Adipose tissue (tissue), 3 donors: ENCODE data around the gene ANKRD36C. TPM values are rescaled to one million over a fixed set of nuclear protein-coding genes. Genes with fewer than 3 reads are reported as not detected.
"Not testable (repeated sequence)": the region's sequence is repeated elsewhere in the genome, so short reads cannot be mapped to it uniquely, and the experiment has no call there.

Experiments used
- H3K27ac ChIP-seq: one replicate; pipeline ENCODE4 v1.5.1; 2013; ENCODE audit warnings: low read depth, low read length
- WGBS, 3 donors: extraction: QIAGEN DNeasy Blood & Tissue Kit; methylation state at CpG; one replicate each; pipeline ENCODE4 v1.1.7; 2013; 5-methylcytosine and 5-hydroxymethylcytosine counted together
- polyA plus RNA-seq, 3 donors: library from polyadenylated mRNA; stranded (reverse); fragments of 200-250 nt; gene quantifications; one replicate each; pipeline ENCODE4 v1.2.3, GENCODE V29; 2013
- donor health status: healthy with polysubstance abuse.
- donor health status: Bipolar disorder and iron deficiency.
- donor health status: healthy.

Gene ANKRD36C
- polyA plus RNA-seq, 3 donors: 1.1 to 1.5 (median 1.3) TPM

- WGBS, 3 donors: 0% methylated on average over 26 to 33 of the region's 65 CpGs
- H3K27ac ChIP-seq: not testable (repeated sequence)
Measured at GRCh38 chr2:96010320-96011128, 18.9 kb upstream of the ANKRD36C start.

- not testable (repeated sequence) for H3K27ac ChIP-seq
- WGBS, 3 donors: 4 to 14% (median 9%) methylated on average over 10 of the region's 10 CpGs
Measured at GRCh38 chr2:96009833-96010232, 18.2 kb upstream of the ANKRD36C start.

DNA sequence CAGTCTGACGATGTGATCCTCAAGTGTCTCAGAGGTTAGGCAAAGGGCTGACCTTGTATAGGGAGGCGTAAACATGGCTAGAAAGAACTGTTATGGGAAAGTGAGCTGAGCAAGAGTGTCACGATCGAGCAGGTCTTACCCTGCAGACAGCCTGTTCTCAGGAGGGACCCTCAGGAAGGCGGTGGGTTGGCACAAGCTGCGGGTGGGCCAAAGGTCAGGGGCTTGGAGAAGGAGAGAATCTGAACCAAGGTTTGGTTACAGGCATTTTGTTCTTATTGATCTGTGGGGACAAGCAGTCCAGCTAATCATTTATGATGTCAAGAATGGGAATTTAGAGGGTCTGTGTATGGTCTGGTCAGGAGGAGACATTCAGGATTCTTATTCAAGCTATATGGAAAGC is 16.4 kb upstream of the ANKRD36C start:
- 77 to 82% (median 81%) methylated on average over 6 of the region's 6 CpGs for WGBS, 3 donors
- not testable (repeated sequence) for H3K27ac ChIP-seq

DNA sequence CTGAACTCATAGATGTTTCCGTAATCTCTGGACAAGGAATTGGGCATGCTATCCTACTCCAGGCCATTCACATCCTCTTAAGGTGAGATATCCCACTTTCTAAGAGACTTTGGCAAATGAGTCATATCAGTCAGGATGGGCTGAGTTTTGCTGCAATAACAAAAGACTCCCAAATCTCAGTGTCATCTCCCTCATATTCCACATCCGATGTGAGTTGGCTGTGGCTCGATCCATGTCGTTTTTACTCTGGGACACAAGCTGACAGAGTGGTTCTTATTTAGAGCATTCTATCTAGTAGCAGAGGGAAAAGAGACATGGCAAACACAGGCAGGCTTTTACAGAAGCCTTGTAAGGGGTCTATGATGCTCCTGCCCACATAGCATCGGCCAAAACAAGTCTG is 14.6 kb upstream of the ANKRD36C start:
- 80 to 86% (median 84%) methylated on average over 5 of the region's 5 CpGs for WGBS, 3 donors
- not testable (repeated sequence) for H3K27ac ChIP-seq

DNA sequence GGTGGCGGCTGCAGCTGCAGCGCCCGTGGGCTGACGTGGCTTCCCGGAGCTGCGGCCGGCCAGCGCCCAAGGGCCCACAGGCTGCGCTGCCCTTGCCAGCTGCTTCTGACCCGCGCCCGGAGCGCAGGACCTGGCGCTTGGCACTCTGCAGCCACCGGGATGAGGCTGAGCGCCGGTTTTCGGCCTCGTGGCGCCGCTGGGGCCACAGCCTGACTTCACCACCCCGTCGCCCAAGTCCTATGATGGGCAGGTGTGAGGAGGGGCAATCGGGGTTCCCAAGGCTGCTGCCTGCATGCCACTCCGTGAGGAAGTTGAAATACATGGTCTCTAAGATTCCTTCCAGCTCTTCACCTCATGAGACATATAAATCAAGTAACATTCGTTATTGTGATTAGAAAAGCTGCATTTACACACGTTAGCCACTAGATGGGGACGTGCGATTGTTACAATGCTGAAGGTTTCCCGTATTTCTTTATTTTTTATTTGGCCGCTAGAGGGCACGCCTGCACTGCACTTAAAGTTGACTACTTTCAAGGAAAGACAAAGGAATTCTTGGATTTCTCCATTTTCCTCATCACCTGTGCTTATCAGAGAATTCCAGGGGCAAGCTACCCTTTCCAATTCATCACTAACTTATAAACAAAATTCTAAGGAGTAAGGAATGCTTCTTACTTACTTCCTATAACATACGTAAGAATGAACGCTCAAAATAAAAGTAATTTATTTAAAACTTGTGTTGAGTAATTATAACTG is 1.1 kb upstream of the ANKRD36C start:
- H3K27ac ChIP-seq: not testable (repeated sequence)
- WGBS, 3 donors: 4% methylated on average over 32 to 34 of the region's 34 CpGs

DNA sequence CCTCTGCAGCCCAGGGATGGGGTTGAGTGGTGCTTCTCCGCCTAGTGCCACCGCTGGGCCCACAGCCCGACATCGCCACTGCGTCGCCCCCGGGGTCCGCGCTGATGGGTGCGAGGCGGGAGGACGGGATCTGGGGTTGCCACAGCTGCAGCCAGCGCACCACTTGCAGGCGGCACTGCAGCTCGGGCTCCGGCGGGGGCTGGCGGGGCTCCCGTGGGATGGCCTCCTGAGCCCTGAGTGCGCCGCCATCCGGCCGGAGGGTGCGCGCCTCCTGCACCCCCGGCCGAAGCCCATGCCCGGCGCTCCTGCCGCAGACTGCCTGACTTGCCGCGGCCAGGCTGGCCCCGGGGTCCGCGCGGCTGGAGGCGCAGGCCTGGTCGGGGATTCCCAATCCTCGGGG is 478 bp upstream of the ANKRD36C start:
- WGBS, 3 donors: 0 to 1% (median 0%) methylated on average over 3 to 14 of the region's 39 CpGs

GRCh38 chr2:95990884-95991283 is 740 bp downstream of the ANKRD36C start:
- H3K27ac ChIP-seq: not testable (repeated sequence)
- 3 to 9% (median 6%) methylated on average over 6 of the region's 6 CpGs for WGBS, 3 donors

More for the DNA sequence above, 478 bp upstream of the ANKRD36C start:
- not testable (repeated sequence) for H3K27ac ChIP-seq

DNA sequence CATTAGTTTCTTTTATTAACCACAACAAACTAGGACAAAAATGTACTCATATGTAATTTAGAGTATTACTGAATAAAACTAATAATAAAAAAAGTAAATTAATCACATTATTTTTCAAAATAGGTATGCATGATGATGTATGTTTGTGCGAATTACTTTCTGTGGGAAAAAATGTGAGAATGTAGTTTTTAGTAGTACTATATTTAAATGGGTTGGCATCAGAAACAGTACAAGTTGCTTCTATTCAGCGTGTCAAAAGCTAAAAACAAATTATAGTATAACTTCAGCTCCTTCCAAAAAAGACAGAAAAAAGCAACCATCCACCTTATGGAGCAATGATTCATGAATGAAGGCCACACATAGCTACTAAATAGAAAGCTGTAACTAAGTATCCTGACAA is 40.0 kb downstream of the ANKRD36C start:
- 44 to 53% (median 46%) methylated on average over 2 of the region's 2 CpGs for WGBS, 3 donors
- H3K27ac ChIP-seq: not testable (repeated sequence)

DNA sequence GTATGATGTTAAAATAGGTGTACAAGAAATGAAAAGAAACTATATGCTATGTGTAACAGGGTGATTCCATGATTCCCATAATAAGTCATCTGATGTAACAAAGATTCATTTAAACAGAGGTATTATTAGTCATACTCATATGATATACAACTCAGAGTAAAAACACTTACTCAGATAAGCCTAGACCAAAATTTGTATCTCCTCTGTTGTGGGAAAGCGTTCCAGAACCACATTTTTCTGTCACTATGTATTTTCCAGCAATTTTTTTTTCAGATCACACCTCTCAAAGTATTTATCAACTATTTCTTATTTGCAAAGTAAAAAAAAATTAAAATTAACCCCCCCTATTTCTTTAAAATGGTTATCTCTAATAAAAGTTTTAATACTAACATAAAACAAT is 43.6 kb downstream of the ANKRD36C start:
- WGBS, 3 donors: 80 to 86% (median 83%) methylated on average over 1 of the region's 1 CpG
- H3K27ac ChIP-seq: not testable (repeated sequence)

- H3K27ac ChIP-seq: not testable (repeated sequence)
- 87 to 92% (median 91%) methylated on average over 11 of the region's 11 CpGs for WGBS, 3 donors
Measured at GRCh38 chr2:95939947-95940346, 51.7 kb downstream of the ANKRD36C start.

DNA sequence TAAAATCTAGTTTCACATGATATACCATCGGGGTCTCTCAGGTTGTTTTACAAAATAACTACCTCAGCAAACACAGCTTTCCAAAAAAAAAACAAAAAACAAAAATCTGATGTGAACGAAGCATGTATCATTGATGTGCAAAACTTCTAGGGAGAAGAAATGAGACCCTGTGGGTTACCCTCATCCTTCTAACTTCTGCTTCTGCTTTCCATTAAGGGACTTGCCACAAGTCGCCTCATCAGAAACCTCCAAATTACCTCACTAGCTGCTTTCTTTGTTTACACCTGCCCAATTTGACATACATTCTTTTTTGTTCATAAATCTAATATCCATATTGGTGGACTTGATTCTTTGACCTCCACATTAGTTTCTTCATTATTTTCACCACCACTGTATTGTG is 60.9 kb downstream of the ANKRD36C start:
- H3K27ac ChIP-seq: not testable (repeated sequence)
- WGBS, 3 donors: 82 to 94% (median 83%) methylated on average over 3 of the region's 3 CpGs

DNA sequence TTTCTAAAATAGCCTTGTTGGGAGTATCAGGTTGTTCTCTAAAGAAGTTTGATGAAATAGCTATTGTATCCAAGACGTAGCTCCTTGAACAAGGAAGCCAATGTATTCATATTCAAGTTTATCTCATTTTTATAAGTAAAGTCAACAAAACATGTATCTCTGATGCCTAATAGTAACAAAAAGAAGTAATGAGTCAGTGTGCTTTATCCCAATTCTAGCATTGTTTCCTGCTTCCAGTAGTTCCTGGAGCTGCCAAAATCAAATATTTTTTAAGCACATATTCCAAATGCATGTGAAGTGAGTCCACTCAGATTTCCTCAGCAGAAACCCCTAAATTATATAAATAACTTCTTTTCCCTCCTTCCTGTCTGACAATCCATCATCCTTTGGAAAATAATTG is 74.6 kb downstream of the ANKRD36C start:
- not testable (repeated sequence) for H3K27ac ChIP-seq
- WGBS, 3 donors: 77 to 90% (median 86%) methylated on average over 1 of the region's 1 CpG

DNA sequence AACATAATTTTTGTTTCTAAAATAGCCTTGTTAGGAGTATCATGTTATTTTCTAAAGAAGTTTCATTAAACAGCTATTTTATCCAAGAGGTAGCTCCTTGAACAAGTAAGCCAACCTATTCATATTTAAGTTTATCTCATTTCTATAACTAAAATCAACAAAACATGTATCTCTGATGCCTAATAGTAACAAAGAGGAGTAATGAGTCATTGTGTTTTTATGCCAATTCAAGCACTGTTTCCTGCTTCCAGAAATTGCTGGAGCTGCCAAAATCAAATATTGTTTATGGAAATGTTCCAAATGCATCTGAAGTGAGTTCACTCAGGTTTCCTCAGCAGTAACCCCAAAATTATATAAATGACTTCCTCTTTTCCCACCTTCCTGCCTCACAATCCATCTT is 76.5 kb downstream of the ANKRD36C start:
- not testable (repeated sequence) for H3K27ac ChIP-seq

DNA sequence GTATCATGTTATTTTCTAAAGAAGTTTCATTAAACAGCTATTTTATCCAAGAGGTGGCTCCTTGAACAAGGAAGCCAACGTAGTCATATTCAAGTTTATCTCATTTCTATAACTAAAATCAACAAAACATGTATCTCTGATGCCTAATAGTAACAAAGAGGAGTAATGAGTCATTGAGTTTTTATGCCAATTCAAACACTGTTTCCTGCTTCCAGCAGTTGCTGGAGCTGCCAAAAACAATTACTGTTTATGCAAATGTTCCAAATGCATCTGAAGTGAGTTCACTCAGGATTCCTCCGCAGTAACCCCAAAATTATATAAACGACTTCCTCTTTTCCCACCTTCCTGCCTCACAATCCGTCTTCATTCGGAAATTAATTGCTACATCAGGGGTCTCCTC is 80.2 kb downstream of the ANKRD36C start:
- H3K27ac ChIP-seq: not testable (repeated sequence)

DNA sequence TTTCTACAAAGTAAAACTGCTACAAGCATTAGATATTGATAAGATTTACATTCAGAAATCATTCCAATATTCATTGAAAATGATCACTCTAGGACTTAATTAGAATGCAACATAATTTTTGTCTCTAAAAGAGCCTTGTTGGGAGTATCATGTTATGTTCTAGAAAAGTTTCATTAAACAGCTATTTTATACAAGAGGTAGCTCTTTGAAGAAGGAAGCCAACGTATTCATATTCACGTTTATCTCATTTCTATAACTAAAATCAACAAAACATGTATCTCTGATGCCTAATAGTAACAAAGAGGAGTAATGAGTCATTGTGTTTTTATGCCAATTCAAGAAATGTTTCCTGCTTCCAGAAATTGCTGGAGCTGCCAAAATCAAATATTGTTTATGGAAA is 97.2 kb downstream of the ANKRD36C start:
- 15 to 64% (median 43%) methylated on average over 2 of the region's 2 CpGs for WGBS, 3 donors

More for the DNA sequence above, 80.2 kb downstream of the ANKRD36C start:
- WGBS, 3 donors: 46 to 63% (median 47%) methylated on average over 5 of the region's 5 CpGs

DNA sequence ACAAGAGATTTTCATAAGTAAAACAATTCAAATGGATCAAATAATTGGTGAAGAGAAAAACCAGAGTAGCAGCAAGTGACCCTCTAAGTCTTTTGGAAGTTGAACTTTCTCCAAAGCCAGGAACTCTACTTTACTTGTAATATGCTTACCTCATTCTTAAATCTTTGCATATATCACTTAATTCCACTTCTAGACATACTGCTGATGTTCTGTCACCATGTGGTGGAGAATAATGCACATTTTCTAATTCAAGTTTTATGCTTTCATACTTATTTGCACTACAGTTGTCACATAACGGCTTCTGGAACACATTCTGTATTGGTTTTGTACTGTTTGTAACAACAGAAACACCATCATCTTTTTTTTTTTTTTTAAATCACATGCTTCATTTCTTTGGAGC is 123.7 kb downstream of the ANKRD36C start:
- H3K27ac ChIP-seq: not testable (repeated sequence)
- WGBS, 3 donors: 86 to 100% (median 97%) methylated on average over 1 of the region's 1 CpG

More for the DNA sequence above, 97.2 kb downstream of the ANKRD36C start:
- H3K27ac ChIP-seq: not testable (repeated sequence)

DNA sequence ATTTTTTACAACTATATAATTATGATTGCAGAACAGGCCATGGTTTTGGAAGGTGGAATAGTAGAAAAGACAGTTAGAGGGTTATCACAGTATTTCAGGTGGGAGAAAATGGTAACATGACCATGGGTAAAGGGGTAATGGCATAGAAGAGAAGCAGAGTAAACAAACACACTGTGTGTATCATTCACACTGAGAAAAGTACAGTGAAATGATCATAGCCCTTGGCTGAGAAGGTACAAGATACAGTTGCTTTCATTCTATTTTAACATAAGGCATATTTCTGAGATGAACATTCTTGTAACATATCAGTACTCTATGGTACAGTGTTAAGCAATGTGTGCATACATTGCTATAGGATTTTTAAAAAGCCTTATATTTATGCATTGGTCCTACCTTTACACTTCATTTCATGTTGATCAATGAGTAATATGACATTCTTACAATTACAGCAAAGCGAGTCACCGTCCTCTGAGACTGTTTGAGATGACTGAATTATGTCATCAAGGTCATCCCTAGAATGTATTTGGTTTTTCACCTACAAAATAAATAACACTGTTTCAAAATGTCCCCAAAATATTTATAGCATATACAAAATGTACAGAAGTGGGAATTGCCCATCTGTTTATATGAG is 124.5 kb downstream of the ANKRD36C start:
- not testable (repeated sequence) for H3K27ac ChIP-seq
- WGBS, 3 donors: no CpG with 5 or more reads among the region's 2 CpGs

DNA sequence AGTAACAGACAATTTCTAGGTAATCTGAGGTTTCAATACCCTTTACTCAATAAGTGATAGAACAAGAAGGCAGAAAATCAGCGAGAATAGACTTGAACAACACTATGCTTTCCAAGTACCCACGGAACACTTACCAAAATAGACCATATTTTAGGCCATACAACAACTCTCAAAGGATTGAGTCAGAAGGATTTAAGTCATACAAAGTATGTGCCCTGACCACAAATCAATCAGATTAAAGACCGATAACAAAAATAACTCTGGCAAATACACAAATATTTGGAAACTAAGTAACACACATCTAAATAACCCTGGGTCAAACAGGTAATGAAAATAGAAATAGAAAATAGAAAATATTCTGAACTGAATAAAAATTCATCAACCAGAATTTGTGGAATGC is 129.5 kb downstream of the ANKRD36C start:
- not testable (repeated sequence) for H3K27ac ChIP-seq
- WGBS, 3 donors: 85 to 89% (median 87%) methylated on average over 2 to 3 of the region's 3 CpGs

DNA sequence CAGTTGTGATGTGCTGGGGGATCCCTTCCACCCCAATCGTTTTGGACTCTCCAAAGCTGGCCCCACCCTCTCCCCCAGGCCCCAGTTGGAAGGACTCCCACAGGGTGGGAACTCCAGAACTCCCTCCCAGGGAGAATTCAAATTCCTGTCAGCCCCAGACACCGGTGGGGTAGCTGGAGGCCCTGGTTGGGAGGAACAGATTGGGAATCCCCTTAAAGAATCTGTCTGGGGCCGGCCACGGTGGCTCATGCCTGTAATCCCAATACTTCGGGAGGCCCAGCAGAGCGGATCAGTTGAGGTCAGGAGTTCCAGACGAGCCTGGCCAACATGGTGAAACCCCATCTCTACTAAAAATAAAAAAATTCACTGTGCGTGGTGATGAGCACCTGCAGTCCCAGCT is 155.5 kb downstream of the ANKRD36C start:
- 93 to 94% (median 93%) methylated on average over 8 of the region's 8 CpGs for WGBS, 3 donors

More for the DNA sequence above, 155.5 kb downstream of the ANKRD36C start:
- H3K27ac ChIP-seq: no peak overlapping the region
